Measurements from ENCODE around the gene CPNE1.

GRCh38 chr20:35599776-35600120, 65.0 kb downstream of the CPNE1 start:
- TF ChIP-seq POLR2A (IDR thresholded peaks at IDR 0.05), result no peak
- no peak for TF ChIP-seq CTCF (IDR thresholded peaks at IDR 0.05)
